ENCODE data around the gene ADD3.

The ADD3 gene

GRCh38 chr10:109972372-109973001 is 35.3 kb upstream of the ADD3 start:
- Histone ChIP-seq H3K4me2 (ENCODE audit: insufficient read depth, low read length) (no peak overlapping the region), H3K36me3 (ENCODE audit: insufficient read depth, low read length) (no peaks in the 10 kb centered on the region), H3K4me1 (ENCODE audit: insufficient read depth, low read length) (no peaks in the 10 kb centered on the region), H3K9me3 (ENCODE audit: insufficient read depth, low read length, severe bottlenecking) (no peaks in the 10 kb centered on the region), H3K27ac (ENCODE audit: low read length) (no peak overlapping the region), H2AFZ (ENCODE audit: low read depth, low read length) (no peak overlapping the region), H4K20me1 (ENCODE audit: insufficient read depth, low read length) (no peaks in the 10 kb centered on the region; the same call in 1 of the 2 replicates), H3K27me3 (ENCODE audit: insufficient read depth, low read length, poor library complexity) (peaks cover 20% of the 10 kb centered on the region), H3K4me3 (ENCODE audit: low read depth in 1 of 2, low read length in 2 of 2) (no peak overlapping the region), H3K9ac (ENCODE audit: low read depth, low read length) (no peak overlapping the region), H3K79me2 (ENCODE audit: insufficient read depth, low read length) (no peaks in the 10 kb centered on the region)
- TF ChIP-seq EZH2 (IDR thresholded peaks at IDR 0.05; ENCODE audit: borderline replicate concordance, low read depth, low read length, severe bottlenecking) = no peak
- TF ChIP-seq, protein P1, sequence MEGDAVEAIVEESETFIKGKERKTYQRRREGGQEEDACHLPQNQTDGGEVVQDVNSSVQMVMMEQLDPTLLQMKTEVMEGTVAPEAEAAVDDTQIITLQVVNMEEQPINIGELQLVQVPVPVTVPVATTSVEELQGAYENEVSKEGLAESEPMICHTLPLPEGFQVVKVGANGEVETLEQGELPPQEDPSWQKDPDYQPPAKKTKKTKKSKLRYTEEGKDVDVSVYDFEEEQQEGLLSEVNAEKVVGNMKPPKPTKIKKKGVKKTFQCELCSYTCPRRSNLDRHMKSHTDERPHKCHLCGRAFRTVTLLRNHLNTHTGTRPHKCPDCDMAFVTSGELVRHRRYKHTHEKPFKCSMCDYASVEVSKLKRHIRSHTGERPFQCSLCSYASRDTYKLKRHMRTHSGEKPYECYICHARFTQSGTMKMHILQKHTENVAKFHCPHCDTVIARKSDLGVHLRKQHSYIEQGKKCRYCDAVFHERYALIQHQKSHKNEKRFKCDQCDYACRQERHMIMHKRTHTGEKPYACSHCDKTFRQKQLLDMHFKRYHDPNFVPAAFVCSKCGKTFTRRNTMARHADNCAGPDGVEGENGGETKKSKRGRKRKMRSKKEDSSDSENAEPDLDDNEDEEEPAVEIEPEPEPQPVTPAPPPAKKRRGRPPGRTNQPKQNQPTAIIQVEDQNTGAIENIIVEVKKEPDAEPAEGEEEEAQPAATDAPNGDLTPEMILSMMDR (IDR thresholded peaks at IDR 0.05; ENCODE audit: borderline replicate concordance, extremely low read depth, low read length, poor library complexity, severe bottlenecking) = no peak
- ATAC-seq (ENCODE audit: insufficient read depth, low read depth) = no peak
- no peak for DNase-seq

DNA sequence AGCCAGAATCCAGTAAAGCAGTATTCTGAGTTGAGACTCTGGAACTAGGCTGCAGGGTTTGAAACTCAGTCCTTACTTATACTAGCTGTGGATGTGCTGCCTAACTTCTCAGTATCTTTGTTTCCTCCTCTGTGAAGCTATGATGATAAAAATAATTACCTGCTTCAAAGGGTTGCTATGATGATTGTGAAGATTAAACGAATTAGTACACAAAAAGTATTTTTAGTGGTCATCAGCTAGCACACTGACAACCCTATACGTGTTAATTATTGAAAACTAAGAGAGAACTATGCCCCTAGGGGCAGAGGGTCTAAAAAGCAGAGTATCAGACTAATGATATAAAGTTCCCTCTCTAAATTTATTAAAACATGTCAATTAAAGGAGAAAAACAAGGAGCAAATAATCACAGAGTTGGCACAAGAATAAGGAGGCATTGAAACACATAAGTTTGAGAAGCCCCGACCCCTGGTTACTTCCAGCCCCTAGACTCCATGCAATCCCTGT is 34.4 kb upstream of the ADD3 start:
- Histone ChIP-seq H3K9ac (ENCODE audit: low read depth, low read length) (no peak overlapping the region), H3K4me1 (ENCODE audit: insufficient read depth, low read length) (no peaks in the 10 kb centered on the region), H3K4me2 (ENCODE audit: insufficient read depth, low read length) (no peak overlapping the region), H2AFZ (ENCODE audit: low read depth, low read length) (no peak overlapping the region), H3K27ac (ENCODE audit: low read length) (no peak overlapping the region), H3K9me3 (ENCODE audit: insufficient read depth, low read length, severe bottlenecking) (no peaks in the 10 kb centered on the region), H3K79me2 (ENCODE audit: insufficient read depth, low read length) (no peaks in the 10 kb centered on the region), H4K20me1 (ENCODE audit: insufficient read depth, low read length) (no peaks in the 10 kb centered on the region; the same call in 1 of the 2 replicates), H3K36me3 (ENCODE audit: insufficient read depth, low read length) (no peaks in the 10 kb centered on the region), H3K4me3 (ENCODE audit: low read depth in 1 of 2, low read length in 2 of 2) (no peak overlapping the region), H3K27me3 (ENCODE audit: insufficient read depth, low read length, poor library complexity) (peaks cover 20% of the 10 kb centered on the region)
- DNase-seq = no peak
- ATAC-seq (ENCODE audit: insufficient read depth, low read depth) = no peak
- TF ChIP-seq EZH2 (IDR thresholded peaks at IDR 0.05; ENCODE audit: borderline replicate concordance, low read depth, low read length, severe bottlenecking) = no peak
- TF ChIP-seq, protein P1 (IDR thresholded peaks at IDR 0.05; ENCODE audit: borderline replicate concordance, extremely low read depth, low read length, poor library complexity, severe bottlenecking) = no peak

GRCh38 chr10:109974504-109975191 is 33.1 kb upstream of the ADD3 start:
- H3K4me2 ChIP-seq (ENCODE audit: insufficient read depth, low read length) = no peak overlapping the region
- no peak overlapping the region for H2AFZ ChIP-seq (ENCODE audit: low read depth, low read length)
- no peaks in the 10 kb centered on the region; the same call in 1 of the 2 replicates for H4K20me1 ChIP-seq (ENCODE audit: insufficient read depth, low read length)
- H3K79me2 ChIP-seq (ENCODE audit: insufficient read depth, low read length) = no peaks in the 10 kb centered on the region
- no peaks in the 10 kb centered on the region for H3K9me3 ChIP-seq (ENCODE audit: insufficient read depth, low read length, severe bottlenecking)
- ATAC-seq (ENCODE audit: insufficient read depth, low read depth) (no peak), DNase-seq (no peak)
- H3K36me3 ChIP-seq (ENCODE audit: insufficient read depth, low read length) = no peaks in the 10 kb centered on the region
- H3K4me3 ChIP-seq (ENCODE audit: low read depth in 1 of 2, low read length in 2 of 2) = no peak overlapping the region
- no peak overlapping the region for H3K9ac ChIP-seq (ENCODE audit: low read depth, low read length)
- peaks cover 20% of the 10 kb centered on the region for H3K27me3 ChIP-seq (ENCODE audit: insufficient read depth, low read length, poor library complexity)
- TF ChIP-seq EZH2 (IDR thresholded peaks at IDR 0.05; ENCODE audit: borderline replicate concordance, low read depth, low read length, severe bottlenecking) = no peak
- TF ChIP-seq, protein P1 (IDR thresholded peaks at IDR 0.05; ENCODE audit: borderline replicate concordance, extremely low read depth, low read length, poor library complexity, severe bottlenecking) = no peak
- no peak overlapping the region for H3K27ac ChIP-seq (ENCODE audit: low read length)
- no peaks in the 10 kb centered on the region for H3K4me1 ChIP-seq (ENCODE audit: insufficient read depth, low read length)

Measured in DND-41 (cell line).